GM12891 (cell line): ENCODE data around the gene GRIN2A.

Source experiments
- POLR2A ChIP-seq: IDR thresholded peaks from 2 replicates; pipeline ENCODE4 v1.6.1; 2011; ENCODE audit warnings: low read depth, low read length, control low read depth
- POLR2AphosphoS5 ChIP-seq: IDR thresholded peaks from 2 replicates; pipeline ENCODE4 v1.6.1; 2011; ENCODE audit warnings: low read depth, low read length, control low read depth
- POU2F2 ChIP-seq: IDR thresholded peaks from 2 replicates; pipeline ENCODE4 v1.6.1; 2011; ENCODE audit warnings: low read depth, mild to moderate bottlenecking, control low read depth, low read length, moderate library complexity
- TAF1 ChIP-seq: IDR thresholded peaks from 2 replicates; pipeline ENCODE4 v1.6.1; 2011; ENCODE audit warnings: low read depth, low read length, control low read depth

GRCh38 chr16:9736547-9736946 is 445.7 kb downstream of the GRIN2A start:
- TF ChIP-seq POLR2AphosphoS5 (no peak), POLR2A (no peak), TAF1 (no peak), POU2F2 (no peak)
